HepG2 (cell line): Measurements from ENCODE around the gene KCNK7. TPM values are rescaled to one million over a fixed set of nuclear protein-coding genes. Genes with fewer than 3 reads are reported as not detected.
A peak's percentile ranks its signal among the peaks of the same experiment; 100 is the strongest.

Experiments used
- CENPT ChIP-seq: sonication (generic); formaldehyde crosslinking; IDR thresholded peaks from 2 replicates; pipeline ENCODE4 v1.8.0; 2022; ENCODE audit warnings: low read depth, mild to moderate bottlenecking, moderate library complexity, missing genetic modification reagents
- ISL2 ChIP-seq: sonication (generic); formaldehyde crosslinking; IDR thresholded peaks from 2 replicates; pipeline ENCODE4 v1.5.0; 2020; ENCODE audit warnings: missing genetic modification reagents
- SNRNP70 ChIP-seq: fragments of 200-400 bp; formaldehyde crosslinking; IDR thresholded peaks from 2 replicates; pipeline ENCODE4 v1.6.1; 2017; ENCODE audit warnings: mild to moderate bottlenecking, low read depth, low read length, moderate library complexity
- STAG1 ChIP-seq: sonication (generic); formaldehyde crosslinking; IDR thresholded peaks from 2 replicates; pipeline ENCODE4 v1.4.0; 2020; ENCODE audit warnings: missing genetic modification reagents
- ZNF17 ChIP-seq: sonication (generic); formaldehyde crosslinking; IDR thresholded peaks from 2 replicates; pipeline ENCODE4 v1.5.0; 2020; ENCODE audit warnings: mild to moderate bottlenecking, missing genetic modification reagents
- ZNF256 ChIP-seq: sonication (generic); formaldehyde crosslinking; conservative IDR thresholded peaks from 2 replicates; pipeline ENCODE4 v1.4.0; 2020; ENCODE audit warnings: missing genetic modification reagents
- ZNF343 ChIP-seq: sonication (generic); formaldehyde crosslinking; IDR thresholded peaks from 2 replicates; pipeline ENCODE4 v1.4.0; 2020; ENCODE audit warnings: mild to moderate bottlenecking, missing genetic modification reagents
- ZNF431 ChIP-seq: sonication (generic); formaldehyde crosslinking; IDR thresholded peaks from 2 replicates; pipeline ENCODE4 v1.9.0; 2022; ENCODE audit warnings: missing genetic modification reagents, low read depth, mild to moderate bottlenecking, borderline replicate concordance
- ZNF468 ChIP-seq: sonication (generic); formaldehyde crosslinking; IDR thresholded peaks from 2 replicates; pipeline ENCODE4 v1.8.0; 2022; ENCODE audit warnings: mild to moderate bottlenecking, moderate library complexity, missing genetic modification reagents
- ZNF713 ChIP-seq: sonication (generic); formaldehyde crosslinking; IDR thresholded peaks from 2 replicates; pipeline ENCODE4 v1.4.0; 2020; ENCODE audit warnings: mild to moderate bottlenecking, missing genetic modification reagents
- polyA plus RNA-seq, 8 experiments: library from polyadenylated mRNA; depleted of rRNA in 3 of 8; stranded (reverse) in 7 of 8; unstranded in 1 of 8; fragments of >200 nt; fragmentation: Illumina TruSeq in 4 of 8; extraction: Trizol in 4 of 8; gene quantifications; 2 replicates each; pipeline versions ENCODE4 v1.2.1 to v1.2.3, GENCODE V29; 2011 to 2016; ENCODE audit warnings: low read depth in 4 of 8, missing spikeins in 1 of 8, mixed read lengths in 1 of 8; ENCODE audit not compliant: insufficient read depth in 1 of 8
- total RNA-seq, 5 experiments: library from RNA; depleted of rRNA; stranded (reverse); fragments of >200 nt; fragmentation: Illumina TruSeq; extraction: Trizol; gene quantifications; 2 replicates each; pipeline ENCODE4 v1.2.3, GENCODE V29; 2016; ENCODE audit warnings: low read depth in 1 of 5
- TF ChIP-seq, protein P1 (sequence below): sonication (generic); formaldehyde crosslinking; IDR thresholded peaks from 2 replicates; pipeline ENCODE4 v1.8.1; 2022; ENCODE audit warnings: low read depth, mild to moderate bottlenecking, missing genetic modification reagents
- TF ChIP-seq, protein P2 (sequence below): sonication (generic); formaldehyde crosslinking; IDR thresholded peaks from 2 replicates; pipeline ENCODE4 v1.4.0; 2020; ENCODE audit warnings: missing genetic modification reagents, borderline replicate concordance
- TF ChIP-seq, protein P3 (sequence below), 2 experiments: sonication (generic) in 1 of 2; formaldehyde crosslinking in 1 of 2; IDR thresholded peaks; 2 replicates each; pipeline versions ENCODE4 v1.6.1 to v1.9.0; 2014 to 2022; ENCODE audit warnings: antibody characterized with exemption in 1 of 2, borderline replicate concordance in 1 of 2, inconsistent platforms in 1 of 2, low read depth in 1 of 2, missing genetic modification reagents in 1 of 2
- TF ChIP-seq, protein P4 (sequence below): IDR thresholded peaks from 2 replicates; pipeline ENCODE4 v1.6.1; 2016; ENCODE audit warnings: mild to moderate bottlenecking, missing biosample characterization, missing genetic modification reagents

The KCNK7 gene
- total and polyA plus RNA-seq, 2 of the 13 experiments (the other 11 are each of a cell fraction or from before 2014, with no cell fraction given): 0.11 TPM; not detected in 1

DNA sequence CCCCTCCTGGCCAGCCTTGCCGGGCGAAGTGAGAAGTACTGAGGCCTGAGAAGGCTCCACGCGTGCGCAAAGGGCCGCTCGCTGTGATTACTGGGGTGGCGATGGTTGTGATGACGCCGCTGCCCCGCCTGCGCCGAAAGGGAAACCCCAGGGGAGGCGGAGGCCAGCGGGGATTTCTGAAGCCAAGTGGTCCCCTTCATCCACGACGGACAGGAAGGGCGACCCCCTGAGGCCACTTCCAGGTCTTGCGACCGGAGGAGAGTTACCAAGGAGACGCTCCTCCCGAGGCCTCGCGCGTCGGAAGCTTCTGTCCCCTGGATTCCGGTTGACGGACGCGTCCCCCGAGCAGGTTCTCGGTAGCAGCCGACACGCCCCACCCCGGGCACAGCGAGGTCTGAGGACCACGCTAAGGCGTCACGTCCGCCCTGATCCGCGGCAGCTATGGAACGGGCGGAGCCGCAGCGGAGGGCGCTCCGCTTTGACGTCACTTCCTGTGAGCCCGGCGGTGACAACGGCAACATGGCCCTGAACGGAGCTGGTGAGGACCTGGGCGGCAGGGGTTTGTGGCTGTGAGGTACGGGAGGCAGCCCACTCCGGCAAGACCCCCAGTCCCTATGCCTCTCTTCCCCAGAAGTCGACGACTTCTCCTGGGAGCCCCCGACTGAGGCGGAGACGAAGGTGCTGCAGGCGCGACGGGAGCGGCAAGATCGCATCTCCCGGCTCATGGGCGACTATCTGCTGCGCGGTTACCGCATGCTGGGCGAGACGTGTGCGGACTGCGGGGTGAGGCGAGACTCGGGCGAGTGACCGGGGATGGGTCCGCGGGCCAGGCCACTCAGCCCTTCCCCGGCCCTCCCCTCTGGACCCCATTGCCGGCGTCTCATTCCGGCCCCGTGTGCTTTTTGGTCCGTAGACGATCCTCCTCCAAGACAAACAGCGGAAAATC, 25.4 kb downstream of the KCNK7 start, which contains the start of gene ZNRD2 (continued):
- TF ChIP-seq, protein P1, sequence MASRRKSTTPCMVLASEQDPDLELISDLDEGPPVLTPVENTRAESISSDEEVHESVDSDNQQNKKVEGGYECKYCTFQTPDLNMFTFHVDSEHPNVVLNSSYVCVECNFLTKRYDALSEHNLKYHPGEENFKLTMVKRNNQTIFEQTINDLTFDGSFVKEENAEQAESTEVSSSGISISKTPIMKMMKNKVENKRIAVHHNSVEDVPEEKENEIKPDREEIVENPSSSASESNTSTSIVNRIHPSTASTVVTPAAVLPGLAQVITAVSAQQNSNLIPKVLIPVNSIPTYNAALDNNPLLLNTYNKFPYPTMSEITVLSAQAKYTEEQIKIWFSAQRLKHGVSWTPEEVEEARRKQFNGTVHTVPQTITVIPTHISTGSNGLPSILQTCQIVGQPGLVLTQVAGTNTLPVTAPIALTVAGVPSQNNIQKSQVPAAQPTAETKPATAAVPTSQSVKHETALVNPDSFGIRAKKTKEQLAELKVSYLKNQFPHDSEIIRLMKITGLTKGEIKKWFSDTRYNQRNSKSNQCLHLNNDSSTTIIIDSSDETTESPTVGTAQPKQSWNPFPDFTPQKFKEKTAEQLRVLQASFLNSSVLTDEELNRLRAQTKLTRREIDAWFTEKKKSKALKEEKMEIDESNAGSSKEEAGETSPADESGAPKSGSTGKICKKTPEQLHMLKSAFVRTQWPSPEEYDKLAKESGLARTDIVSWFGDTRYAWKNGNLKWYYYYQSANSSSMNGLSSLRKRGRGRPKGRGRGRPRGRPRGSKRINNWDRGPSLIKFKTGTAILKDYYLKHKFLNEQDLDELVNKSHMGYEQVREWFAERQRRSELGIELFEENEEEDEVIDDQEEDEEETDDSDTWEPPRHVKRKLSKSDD (CRISPR knock-in tag): no peak; the same call in 1 of the 2 replicates
- peak; percentile 70 for TF ChIP-seq STAG1 (CRISPR knock-in tag)
- no peak for TF ChIP-seq ZNF468
- TF ChIP-seq ZNF256 (CRISPR knock-in tag): no peak
- TF ChIP-seq, protein P2, sequence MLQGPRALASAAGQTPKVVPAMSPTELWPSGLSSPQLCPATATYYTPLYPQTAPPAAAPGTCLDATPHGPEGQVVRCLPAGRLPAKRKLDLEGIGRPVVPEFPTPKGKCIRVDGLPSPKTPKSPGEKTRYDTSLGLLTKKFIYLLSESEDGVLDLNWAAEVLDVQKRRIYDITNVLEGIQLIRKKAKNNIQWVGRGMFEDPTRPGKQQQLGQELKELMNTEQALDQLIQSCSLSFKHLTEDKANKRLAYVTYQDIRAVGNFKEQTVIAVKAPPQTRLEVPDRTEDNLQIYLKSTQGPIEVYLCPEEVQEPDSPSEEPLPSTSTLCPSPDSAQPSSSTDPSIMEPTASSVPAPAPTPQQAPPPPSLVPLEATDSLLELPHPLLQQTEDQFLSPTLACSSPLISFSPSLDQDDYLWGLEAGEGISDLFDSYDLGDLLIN: no peak
- no peak for TF ChIP-seq SNRNP70
- peak; percentile 62; the same call in 1 of the 2 replicates for TF ChIP-seq ISL2 (CRISPR knock-in tag)
- TF ChIP-seq CENPT (CRISPR knock-in tag): no peak; the same call in 1 of the 2 replicates
- TF ChIP-seq, protein P3, sequence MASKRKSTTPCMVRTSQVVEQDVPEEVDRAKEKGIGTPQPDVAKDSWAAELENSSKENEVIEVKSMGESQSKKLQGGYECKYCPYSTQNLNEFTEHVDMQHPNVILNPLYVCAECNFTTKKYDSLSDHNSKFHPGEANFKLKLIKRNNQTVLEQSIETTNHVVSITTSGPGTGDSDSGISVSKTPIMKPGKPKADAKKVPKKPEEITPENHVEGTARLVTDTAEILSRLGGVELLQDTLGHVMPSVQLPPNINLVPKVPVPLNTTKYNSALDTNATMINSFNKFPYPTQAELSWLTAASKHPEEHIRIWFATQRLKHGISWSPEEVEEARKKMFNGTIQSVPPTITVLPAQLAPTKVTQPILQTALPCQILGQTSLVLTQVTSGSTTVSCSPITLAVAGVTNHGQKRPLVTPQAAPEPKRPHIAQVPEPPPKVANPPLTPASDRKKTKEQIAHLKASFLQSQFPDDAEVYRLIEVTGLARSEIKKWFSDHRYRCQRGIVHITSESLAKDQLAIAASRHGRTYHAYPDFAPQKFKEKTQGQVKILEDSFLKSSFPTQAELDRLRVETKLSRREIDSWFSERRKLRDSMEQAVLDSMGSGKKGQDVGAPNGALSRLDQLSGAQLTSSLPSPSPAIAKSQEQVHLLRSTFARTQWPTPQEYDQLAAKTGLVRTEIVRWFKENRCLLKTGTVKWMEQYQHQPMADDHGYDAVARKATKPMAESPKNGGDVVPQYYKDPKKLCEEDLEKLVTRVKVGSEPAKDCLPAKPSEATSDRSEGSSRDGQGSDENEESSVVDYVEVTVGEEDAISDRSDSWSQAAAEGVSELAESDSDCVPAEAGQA (IDR thresholded peaks at IDR 0.05; ENCODE audit: low read depth): peak; percentile 96
- TF ChIP-seq, protein P3 (CRISPR knock-in tag; IDR thresholded peaks at IDR 0.05; ENCODE audit: borderline replicate concordance): no peak
- TF ChIP-seq, protein P4, sequence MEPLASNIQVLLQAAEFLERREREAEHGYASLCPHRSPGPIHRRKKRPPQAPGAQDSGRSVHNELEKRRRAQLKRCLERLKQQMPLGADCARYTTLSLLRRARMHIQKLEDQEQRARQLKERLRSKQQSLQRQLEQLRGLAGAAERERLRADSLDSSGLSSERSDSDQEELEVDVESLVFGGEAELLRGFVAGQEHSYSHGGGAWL (CRISPR knock-in tag): no peak; the same call in 1 of the 2 replicates
- TF ChIP-seq ZNF343 (CRISPR knock-in tag): peak; percentile 71; the same call in 1 of the 2 replicates
- TF ChIP-seq ZNF431 (CRISPR knock-in tag): no peak
- TF ChIP-seq ZNF17 (CRISPR knock-in tag): no peak
- TF ChIP-seq ZNF713 (CRISPR knock-in tag): peak; percentile 66
